SIG-M5 treated with dmso at 0.1 percent for 504 hours (cell line): ENCODE results near the gene SNED1.
"Not testable (repeated sequence)": the region's sequence is repeated elsewhere in the genome, so short reads cannot be mapped to it uniquely, and the experiment has no call there.

Experiments
- DNase-seq: peaks from one replicate; lab custom pipeline; 2025; ENCODE audit not compliant: unreplicated experiment; lab: John Stamatoyannopoulos, UW

The SNED1 gene

DNA sequence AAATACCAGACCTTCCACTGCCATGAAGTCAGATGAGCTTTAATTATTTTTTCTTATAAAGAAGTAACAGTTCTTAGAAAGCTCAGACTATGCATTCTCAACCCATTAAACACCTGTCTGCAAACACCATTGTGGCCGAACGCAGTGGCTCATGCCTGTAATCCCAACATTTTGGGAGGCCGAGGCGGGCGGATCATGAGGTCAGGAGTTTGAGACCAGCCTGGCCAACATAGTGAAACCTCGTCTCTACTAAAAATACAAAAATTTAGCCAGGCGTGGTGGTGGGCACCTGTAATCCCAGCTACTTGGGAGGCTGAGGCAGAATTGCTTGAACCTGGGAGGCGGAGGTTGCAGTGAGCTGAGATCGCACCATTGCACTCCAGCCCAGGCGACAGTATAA lies 106.2 kb downstream of the SNED1 start:
- DNase-seq: not testable (repeated sequence)

DNA sequence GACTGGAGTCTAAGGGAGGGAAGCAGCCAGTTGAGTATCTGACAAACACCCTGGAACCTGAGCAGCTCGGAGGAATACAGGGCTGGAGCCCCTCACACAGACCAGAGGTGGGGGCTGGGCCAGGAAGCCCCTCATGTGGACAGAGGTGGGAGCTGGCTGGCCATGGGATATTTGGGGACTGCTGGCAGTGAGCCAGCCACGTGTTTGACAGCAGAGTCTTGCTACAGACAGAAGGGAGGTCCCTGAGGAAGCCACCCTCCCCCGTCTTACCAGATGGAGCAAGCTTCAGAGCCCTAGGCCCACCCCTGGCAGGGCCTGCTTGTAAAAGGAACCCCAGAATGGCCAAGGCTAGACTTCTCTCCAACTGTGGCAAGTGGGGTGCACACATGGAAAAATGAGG lies 107.2 kb downstream of the SNED1 start:
- no peak for DNase-seq

GRCh38 chr2:241107031-241107783 lies 108.8 kb downstream of the SNED1 start:
- no peak for DNase-seq

GRCh38 chr2:241108271-241109209 lies 110.1 kb downstream of the SNED1 start:
- no peak for DNase-seq

DNA sequence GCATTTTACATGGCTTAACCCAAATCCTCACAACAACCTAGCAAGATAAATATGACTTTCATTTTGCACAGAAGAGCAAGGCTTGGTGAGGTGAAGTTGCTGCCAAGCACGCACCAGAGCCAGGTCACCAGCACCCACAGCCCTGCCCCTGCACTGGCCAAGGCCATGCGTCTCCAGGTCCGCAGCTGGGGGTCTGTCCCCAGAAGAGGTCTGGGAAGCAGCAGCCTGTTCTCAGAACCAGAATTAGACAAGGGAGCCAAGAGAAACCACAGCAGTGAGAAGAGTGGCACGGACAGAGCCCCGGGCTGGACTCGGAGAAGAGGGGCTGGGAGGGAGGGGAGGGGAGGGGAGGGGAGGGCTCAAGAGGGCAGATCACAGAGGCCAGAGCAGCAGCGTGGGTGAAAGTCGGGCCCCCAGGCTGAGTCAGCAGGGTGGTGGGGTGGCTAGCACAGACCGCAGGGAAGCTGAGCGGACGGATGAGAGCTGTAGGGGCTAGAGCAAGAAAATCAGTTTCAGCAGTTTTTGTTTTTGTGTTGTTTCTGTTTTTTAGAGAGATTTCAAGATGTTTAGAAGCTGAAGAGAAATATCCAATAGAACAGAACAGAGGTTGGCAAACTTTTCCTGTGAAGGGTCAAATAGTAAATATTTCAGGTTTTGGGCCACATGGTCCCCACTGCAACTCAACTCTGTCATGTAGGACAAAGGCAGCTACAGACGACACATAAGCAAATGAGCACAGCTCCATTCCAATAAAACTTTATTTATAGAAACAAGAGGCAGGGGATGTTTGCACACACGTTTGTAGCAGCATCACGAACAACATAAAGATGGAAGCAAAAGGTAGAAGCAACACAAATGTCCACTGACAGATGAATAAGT lies 111.0 kb downstream of the SNED1 start:
- no peak for DNase-seq

- no peak for DNase-seq
Measured at GRCh38 chr2:241110089-241110606, 111.7 kb downstream of the SNED1 start.

GRCh38 chr2:241110607-241111439 lies 112.4 kb downstream of the SNED1 start:
- no peak for DNase-seq

- DNase-seq: no peak
Measured at GRCh38 chr2:241111440-241111805, 113.0 kb downstream of the SNED1 start.

DNA sequence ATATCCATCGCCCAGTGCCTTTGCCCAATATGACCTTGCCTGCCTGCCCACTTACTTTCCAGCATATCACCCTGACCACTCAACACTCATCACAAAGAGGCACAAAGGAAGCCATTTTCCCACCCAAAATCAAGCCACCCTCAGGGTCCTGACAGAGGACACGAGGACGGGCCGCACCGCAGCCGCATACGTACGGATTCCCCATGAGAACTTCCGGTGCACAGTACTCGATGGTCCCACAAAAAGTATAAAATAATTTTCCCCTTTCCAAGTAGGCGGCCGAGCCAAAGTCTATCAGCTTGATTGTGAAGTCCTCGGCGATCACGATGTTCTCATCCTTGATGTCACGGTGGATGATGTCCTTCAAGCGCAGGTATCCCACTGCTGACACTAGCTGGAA lies 113.6 kb downstream of the SNED1 start:
- no peak for DNase-seq

DNA sequence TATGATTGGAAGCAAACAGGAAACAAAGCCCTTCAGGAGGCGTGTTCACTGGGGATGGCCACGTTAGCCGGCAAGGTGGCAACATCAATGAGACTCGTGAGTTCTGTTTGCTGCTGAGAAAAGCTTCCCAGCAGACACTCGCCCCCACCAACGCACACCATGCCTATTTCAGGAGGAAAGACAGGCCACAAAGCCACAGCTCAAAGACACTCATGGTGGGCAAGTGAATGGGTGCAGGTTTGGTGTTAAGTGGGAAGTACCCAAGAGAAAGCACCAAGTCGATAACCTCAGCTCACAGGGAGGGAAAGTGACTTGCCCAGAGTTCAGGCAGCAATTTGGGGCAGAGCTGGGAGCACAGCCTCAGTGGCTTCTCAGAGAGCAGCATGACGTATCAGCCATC lies 114.2 kb downstream of the SNED1 start:
- no peak for DNase-seq

GRCh38 chr2:241114836-241115235 lies 116.4 kb downstream of the SNED1 start:
- no peak for DNase-seq

DNA sequence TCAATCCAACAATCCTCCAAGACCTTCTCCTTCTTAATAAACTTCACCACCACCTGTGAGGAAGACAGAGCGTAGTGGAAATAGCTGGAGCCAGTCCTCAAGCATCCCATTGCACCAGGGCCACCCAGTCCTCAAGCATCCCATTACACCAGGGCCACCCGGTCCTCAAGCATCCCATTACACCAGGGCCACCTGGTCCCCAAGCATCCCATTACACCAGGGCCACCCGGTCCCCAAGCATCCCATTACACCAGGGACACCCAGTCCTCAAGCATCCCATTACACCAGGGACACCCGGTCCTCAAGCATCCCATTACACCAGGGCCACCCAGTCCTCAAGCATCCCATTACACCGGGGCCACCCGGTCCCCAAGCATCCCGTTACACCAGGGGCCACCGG lies 116.9 kb downstream of the SNED1 start:
- no peak for DNase-seq

DNA sequence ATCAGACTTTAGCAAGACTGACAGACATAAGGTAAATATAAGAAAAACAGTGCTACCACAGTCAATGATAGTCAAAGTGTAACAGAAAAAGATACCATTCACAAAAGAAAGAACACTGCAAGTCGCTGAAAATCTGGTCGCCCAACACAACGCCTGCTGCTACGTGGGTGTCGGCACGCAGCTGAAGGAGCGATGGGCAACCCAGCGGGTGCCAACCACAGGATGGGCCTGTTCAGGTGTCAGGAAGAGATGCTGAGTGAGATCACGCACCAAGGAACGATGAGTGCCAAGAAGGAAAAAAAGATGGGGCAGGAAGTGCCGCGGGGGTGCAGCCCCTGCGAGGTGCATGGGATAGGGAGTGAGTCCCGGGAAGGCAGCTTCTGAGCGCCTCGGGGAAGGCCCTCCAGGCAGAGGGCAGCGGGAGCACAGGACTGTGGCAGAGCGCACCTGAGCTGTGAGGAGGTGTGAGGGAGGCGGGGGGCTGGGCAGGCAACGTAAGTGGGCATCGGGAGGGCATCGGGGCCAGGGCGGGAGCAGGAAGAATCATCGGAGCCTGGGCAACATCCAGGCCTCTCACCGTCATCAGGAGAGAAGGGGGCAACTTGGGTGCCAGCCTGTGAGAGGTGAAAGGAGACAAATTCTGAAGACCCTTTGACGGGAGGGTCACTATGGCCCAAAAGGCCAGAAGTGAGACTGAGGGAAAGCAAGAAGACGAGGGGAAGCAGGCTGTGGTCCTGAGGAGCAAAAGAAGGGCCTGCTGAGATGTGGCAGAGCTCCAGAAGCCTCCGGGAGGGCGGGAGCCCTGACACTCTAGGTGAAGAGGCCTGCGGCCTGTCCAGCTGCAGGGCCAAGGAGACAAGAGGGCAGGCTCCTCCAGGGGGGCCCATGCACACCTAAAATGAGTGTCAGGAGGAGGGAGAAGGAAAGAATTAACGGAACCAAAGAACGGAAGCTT lies 118.5 kb downstream of the SNED1 start:
- DNase-seq: no peak

DNA sequence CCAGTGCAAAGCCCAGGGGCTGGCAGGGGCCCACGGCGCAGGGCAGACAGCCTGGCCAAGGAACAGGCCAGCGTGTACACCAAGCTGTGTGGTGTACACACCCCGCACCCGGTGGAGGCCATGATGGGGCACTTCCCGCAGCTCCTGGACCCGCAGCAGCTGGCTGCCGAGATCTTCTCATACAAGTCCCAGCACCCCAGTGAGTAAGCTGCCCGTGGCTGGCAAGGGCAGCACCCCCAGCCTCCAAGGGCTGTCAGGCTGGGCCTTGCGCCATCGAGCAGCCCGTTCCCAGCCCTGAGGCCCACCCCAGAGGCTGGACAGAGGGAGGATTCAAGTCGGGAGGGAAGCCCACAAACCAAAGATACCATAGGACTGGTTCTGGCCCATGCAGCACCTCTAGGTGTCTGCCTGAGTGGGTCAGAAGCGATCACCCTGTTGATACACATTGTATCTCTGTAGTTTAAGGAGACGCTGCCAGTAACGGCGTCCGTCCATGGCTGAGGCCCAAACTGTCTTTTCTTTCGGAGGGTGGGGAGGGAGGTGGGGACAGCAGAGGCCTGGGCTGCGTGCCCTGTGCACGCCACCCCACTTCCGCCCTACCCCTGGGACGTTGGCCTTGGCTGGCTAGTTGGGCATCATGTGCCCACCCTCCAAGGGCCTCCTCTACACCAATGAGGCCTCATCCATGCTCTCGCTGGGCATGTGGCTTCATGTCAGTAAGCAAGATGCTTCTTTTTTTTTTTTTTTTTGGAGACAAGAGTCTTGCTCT lies 120.5 kb downstream of the SNED1 start:
- no peak for DNase-seq

DNA sequence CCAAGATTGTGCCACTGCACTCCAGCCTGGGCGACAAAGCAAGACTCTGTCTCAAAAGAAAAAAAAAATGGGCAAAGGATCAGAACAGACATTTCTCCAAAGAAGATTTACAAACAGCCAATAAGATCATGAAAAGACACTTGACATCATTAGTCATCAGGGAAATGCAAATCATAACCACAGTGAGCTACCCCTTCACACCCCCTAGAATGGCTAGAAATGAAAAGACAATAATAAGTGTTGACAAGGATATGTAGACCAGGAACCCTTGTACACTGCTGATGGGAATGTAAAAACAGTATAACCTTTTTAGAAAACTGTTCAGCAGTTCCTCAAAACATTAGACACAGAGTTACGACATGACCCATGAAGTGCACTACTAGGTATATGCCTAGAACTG lies 122.0 kb downstream of the SNED1 start:
- no peak for DNase-seq

DNA sequence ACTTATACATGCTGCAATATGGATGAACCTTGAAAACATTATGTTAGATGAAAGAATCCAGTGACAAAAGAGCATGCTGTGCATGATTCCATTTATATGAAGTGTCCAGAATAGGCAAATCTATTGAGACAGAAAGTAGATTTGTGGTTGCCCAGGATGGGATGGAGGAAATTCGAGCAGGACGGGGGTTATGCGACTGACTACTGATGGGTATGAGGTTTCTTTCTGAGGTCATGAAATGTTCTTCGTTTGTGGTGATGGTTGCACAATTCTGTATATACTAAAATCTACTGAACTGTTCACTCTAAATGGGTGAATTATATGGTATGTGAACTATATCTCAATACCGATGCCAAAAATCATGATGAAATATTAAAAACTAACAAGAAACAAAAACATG lies 122.6 kb downstream of the SNED1 start:
- DNase-seq: no peak

- DNase-seq: no peak
Measured at GRCh38 chr2:241122376-241123002, 124.1 kb downstream of the SNED1 start.
